CD8-positive, alpha-beta memory T cell (primary cell): ENCODE results near the gene ZCCHC3. TPM values are rescaled to one million over a fixed set of nuclear protein-coding genes. Genes with fewer than 3 reads are reported as not detected.

Experiments
- polyA plus RNA-seq: library from polyadenylated mRNA; unstranded; fragments of 300-500 nt; fragmentation: Illumina TruSeq; gene quantifications from one replicate; pipeline ENCODE4 v1.2.3, GENCODE V29; 2021
- total RNA-seq, 2 experiments: library from RNA; stranded (reverse); gene quantifications; one replicate each; pipeline ENCODE4 v1.2.3, GENCODE V29; 2021

ZCCHC3 gene
- total and polyA plus RNA-seq, 3 experiments from 2014 or later: 14.1 to 25.4 (median 25.3) TPM

Other genes starting within 250 kb of the ZCCHC3 start
- not detected for gene DEFB125, start 209.9 kb upstream of the ZCCHC3 start, total RNA-seq
- gene DEFB125, start 209.9 kb upstream of the ZCCHC3 start, polyA plus RNA-seq: not detected
- not detected for gene DEFB126, start 155.0 kb upstream of the ZCCHC3 start, total RNA-seq
- gene DEFB126, start 155.0 kb upstream of the ZCCHC3 start, polyA plus RNA-seq: not detected
- not detected for gene DEFB127, start 140.1 kb upstream of the ZCCHC3 start, total RNA-seq
- gene DEFB127, start 140.1 kb upstream of the ZCCHC3 start, polyA plus RNA-seq: not detected
- gene DEFB128, start 107.9 kb upstream of the ZCCHC3 start, total RNA-seq: not detected
- gene DEFB128, start 107.9 kb upstream of the ZCCHC3 start, polyA plus RNA-seq: not detected
- not detected for gene DEFB129, start 70.3 kb upstream of the ZCCHC3 start, total RNA-seq
- not detected for gene DEFB129, start 70.3 kb upstream of the ZCCHC3 start, polyA plus RNA-seq
- not detected for gene DEFB132, start 39.8 kb upstream of the ZCCHC3 start, total RNA-seq
- not detected for gene DEFB132, start 39.8 kb upstream of the ZCCHC3 start, polyA plus RNA-seq
- gene C20orf96, start 6.8 kb upstream of the ZCCHC3 start, total RNA-seq: 1 to 10 TPM; 3.7 to 4.3 TPM
- 0.46 TPM for gene C20orf96, start 6.8 kb upstream of the ZCCHC3 start, polyA plus RNA-seq
- gene SOX12, start 28.0 kb downstream of the ZCCHC3 start, total RNA-seq: 1 to 10 TPM; 4.7 to 5.1 TPM
- 0.64 TPM for gene SOX12, start 28.0 kb downstream of the ZCCHC3 start, polyA plus RNA-seq
- 1 to 10 TPM; 7.6 to 9.5 TPM for gene NRSN2, start 49.5 kb downstream of the ZCCHC3 start, total RNA-seq
- gene NRSN2, start 49.5 kb downstream of the ZCCHC3 start, polyA plus RNA-seq: 1.0 TPM
- gene TRIB3, start 83.2 kb downstream of the ZCCHC3 start, total RNA-seq: 10 to 100 TPM; 24.6 to 28.7 TPM
- gene TRIB3, start 83.2 kb downstream of the ZCCHC3 start, polyA plus RNA-seq: 12.0 TPM
- gene RBCK1, start 110.7 kb downstream of the ZCCHC3 start, total RNA-seq: 10 to 100 TPM; 83.7 to 90.5 TPM
- gene RBCK1, start 110.7 kb downstream of the ZCCHC3 start, polyA plus RNA-seq: 95.7 TPM
- 10 to 100 TPM; 24.6 to 25.0 TPM for gene TBC1D20, start 165.0 kb downstream of the ZCCHC3 start, total RNA-seq
- 28.6 TPM for gene TBC1D20, start 165.0 kb downstream of the ZCCHC3 start, polyA plus RNA-seq
- gene CSNK2A1, start 246.2 kb downstream of the ZCCHC3 start, total RNA-seq: 100 to 1,000 TPM; 172 to 173 TPM
- gene CSNK2A1, start 246.2 kb downstream of the ZCCHC3 start, polyA plus RNA-seq: 53.1 TPM